Stimulated activated CD4-positive, alpha-beta T cell treated with anti-CD3 and anti-CD28 coated beads, TNF-alpha, amount 100 ng/mL, for 24 hours (primary cell): ENCODE measurements around the gene SPANXN4.

Experiments
- DNase-seq, 3 experiments: peaks; one replicate each; pipeline ENCODE4 v3.0.0-alpha.2; 2020; ENCODE audit warnings: low read depth in 3 of 3

The SPANXN4 gene

GRCh38 chrX:143025628-143026027 lies at the start of gene SPANXN4:
TSS of gene SPANXN4 (plus strand) at chrX:143025928. CDS start at chrX:143026015, 87 bp downstream.
- DNase-seq, result no peak

GRCh38 chrX:142977128-142977914 lies 48.4 kb upstream of the SPANXN4 start:
- DNase-seq, result no peak

DNA sequence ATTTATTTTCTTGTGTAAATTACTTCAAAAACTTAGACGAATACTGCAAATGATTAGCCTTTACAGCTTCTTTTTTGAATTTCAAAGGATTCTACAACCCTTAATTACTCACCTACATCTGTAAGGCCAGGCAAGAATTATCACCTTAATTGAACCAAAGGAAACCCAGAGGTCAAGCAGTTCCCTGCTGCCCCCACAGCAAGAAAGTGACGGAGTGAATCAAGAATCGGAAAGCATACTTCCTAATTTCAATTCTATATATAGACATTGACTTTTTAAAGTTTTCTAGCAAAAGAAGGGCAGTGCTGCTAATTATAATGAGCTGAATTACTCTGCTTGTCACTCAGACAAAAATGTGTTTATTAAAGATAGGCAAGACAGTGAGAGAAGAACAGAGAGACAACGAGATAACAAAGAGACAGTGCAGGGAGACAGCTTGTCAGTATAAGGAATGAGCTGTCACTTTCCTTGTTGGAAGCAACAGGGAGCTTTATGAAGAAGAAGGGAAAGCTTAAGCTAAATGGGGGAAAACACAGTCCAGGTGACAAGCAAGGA lies 47.5 kb upstream of the SPANXN4 start:
- DNase-seq, result no peak

- DNase-seq, result no peak
These were observed 43.0 kb upstream of the SPANXN4 start for GRCh38 chrX:142982679-142983078.

GRCh38 chrX:142994988-142995387 lies 30.7 kb upstream of the SPANXN4 start:
- no peak for DNase-seq

GRCh38 chrX:142998447-142999198 lies 27.1 kb upstream of the SPANXN4 start:
- DNase-seq, result no peak

- no peak for DNase-seq
These were observed 26.5 kb upstream of the SPANXN4 start for GRCh38 chrX:142999199-142999701.

- no peak for DNase-seq
These were observed 23.5 kb upstream of the SPANXN4 start for GRCh38 chrX:143002206-143002605.

- DNase-seq, result no peak
These were observed 8.5 kb upstream of the SPANXN4 start for GRCh38 chrX:143017272-143017671.

DNA sequence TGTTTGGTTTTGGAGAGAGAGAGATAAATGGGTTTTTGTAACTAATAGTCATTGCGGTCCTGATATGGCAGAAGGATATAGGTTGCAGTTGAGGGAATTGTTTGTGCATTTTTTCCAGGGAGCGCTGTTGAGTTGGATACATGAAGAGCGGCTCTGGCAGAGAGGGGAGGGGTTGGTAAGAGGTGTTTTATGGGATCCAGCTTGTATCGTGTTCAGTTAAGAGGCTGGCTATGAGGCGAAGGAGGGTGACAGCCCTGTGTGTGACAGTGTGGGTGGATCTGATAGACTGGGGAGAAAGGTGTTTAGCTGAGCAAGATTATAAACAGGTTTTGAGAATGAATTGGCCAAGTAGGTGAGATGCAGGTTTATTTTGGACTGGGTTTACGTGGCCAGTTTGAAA lies 1.5 kb downstream of the SPANXN4 start:
- no peak for DNase-seq

DNA sequence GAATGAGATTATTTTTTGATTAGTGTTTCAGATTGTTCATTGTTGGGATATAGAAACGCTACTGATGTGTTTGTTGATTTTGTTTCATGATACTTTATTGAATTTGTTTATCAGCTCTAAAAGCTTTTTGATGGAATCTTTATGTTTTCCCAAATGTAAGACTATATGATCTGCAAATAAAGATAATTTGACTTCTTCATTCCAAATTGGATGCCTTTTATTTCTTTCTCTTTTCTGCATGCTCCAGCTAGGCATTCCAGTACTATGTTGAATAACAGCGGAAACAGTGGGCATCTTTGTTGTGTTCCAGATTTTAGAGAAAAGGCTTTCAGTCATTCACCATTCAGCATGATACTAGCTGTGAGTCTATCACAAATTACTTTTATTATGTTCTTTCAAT lies 21.8 kb downstream of the SPANXN4 start:
- no peak for DNase-seq

DNA sequence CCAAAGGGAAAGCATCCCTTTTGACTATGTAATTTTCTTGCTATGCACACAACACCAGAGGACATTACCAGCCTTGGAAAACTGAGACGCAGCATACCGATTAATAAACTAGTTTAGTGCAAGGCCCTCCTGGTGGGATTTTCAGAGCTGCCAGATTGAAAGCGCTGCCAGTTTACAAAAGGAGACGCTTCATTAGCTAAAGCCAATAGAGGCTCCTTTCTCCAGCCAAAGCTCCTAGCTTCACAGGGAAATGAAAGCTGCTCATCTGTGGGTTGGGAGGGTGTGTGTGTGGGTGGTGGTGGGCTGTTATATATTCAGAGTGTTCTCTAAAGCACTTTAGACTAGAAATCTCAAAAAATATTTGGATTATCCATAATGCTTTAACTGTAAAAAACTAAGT lies 32.4 kb downstream of the SPANXN4 start:
- DNase-seq, result no peak

DNA sequence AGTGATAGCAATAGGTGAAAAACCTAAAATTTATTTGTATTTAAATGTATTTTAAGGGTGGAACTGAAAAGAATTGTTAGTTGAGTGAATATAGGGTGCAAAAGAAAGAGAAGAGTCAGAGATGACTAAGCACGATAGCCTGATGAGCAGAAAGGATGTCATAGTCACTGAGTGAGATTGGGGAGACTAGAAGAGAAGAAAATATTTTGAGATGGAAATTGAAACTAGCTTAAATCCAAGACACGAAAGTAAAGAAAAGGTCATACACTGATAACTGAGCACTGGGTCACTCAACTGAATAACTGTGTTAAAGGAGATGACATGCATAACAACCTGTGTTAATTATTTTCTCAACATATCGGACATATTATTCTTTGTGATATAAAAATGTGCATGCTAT lies 55.5 kb downstream of the SPANXN4 start:
- DNase-seq, result no peak

DNA sequence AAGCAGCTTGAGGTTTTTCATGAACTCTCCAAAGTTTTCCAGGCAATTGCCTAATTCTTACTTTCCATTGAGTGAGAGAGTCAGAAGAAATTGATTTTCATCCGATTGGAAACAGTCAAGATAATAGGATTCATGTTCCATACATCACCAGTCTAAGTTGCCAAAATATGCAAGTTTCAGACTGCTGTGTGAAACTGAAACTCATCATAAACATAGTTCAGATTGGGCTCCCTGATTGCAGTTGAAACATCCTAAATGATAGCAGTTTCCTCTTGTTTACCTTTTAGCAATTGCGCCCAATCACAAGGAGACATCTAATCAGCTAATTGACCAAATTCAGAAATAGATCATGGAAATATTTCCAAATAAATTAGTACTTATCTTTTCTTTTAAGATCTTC lies 56.8 kb downstream of the SPANXN4 start:
- no peak for DNase-seq
